K562 (cell line): ENCODE data around the gene EPPIN. TPM values are rescaled to one million over a fixed set of nuclear protein-coding genes. Genes with fewer than 3 reads are reported as not detected.

ENCODE experiments used
- ATAC-seq: fragments of 200-7000 bp; cut with Tn5 transposase; 3 replicates; pipeline ENCODE4 v1.9.1; 2020; ENCODE audit warnings: moderate library complexity
- BruUV-seq: library from RNA; stranded (reverse); fragments of 400-500 nt; replicated peaks from 2 replicates; lab custom pipeline; 2021; lab: Mats Ljungman, UMichigan
- CTCF ChIA-PET: fragments of 300-600 bp; formaldehyde crosslinking; extraction: SDS; loops from one replicate; lab custom pipeline; 2021; ENCODE audit warnings: low intra/inter-chr PET ratio; lab: Yijun Ruan, JAX
- POLR2A ChIA-PET: fragments of 300-600, 350-650 bp; sonication (Branson Sonifier 250); formaldehyde crosslinking; extraction: SDS; loops from one replicate; lab custom pipeline; 2021; ENCODE audit warnings: antibody characterized with exemption, inconsistent platforms; lab: Yijun Ruan, JAX
- DNase-seq, 4 experiments: peaks; one replicate each; pipeline versions ENCODE4 v3.0.0 to v3.0.0-alpha.2; 2011 to 2018; ENCODE audit warnings: low spot score in 3 of 4, mixed read lengths in 3 of 4; ENCODE audit errors: extremely low read depth in 1 of 4
- FAIRE-seq: peaks from 2 replicates; lab custom pipeline; 2011; peaks lifted over from hg19 to GRCh38; lab: Jason Lieb, UNC
- H2AFZ ChIP-seq: 2 replicates; pipeline ENCODE4 v1.6.0; 2011; ENCODE audit warnings: low read depth, low read length, control low read depth, inconsistent platforms
- H3K27ac ChIP-seq: fragments of 200-600 bp; 3 replicates; pipeline ENCODE4 v1.8.0; 2011; ENCODE audit warnings: low read depth, mild to moderate bottlenecking, control low read depth, inconsistent platforms, low read length, moderate library complexity, mixed read lengths; ENCODE audit errors: extremely low read depth
- H3K27me3 ChIP-seq, 2 experiments: fragments of 300-600 bp in 1 of 2; 2 replicates in 1 of 2; 3 replicates in 1 of 2; pipeline versions ENCODE4 v1.6.0 to v1.8.0; 2011; ENCODE audit warnings: inconsistent platforms in 2 of 2, low read length in 2 of 2, mild to moderate bottlenecking in 1 of 2, mixed read lengths in 1 of 2, moderate library complexity in 1 of 2; ENCODE audit not compliant: control insufficient read depth in 2 of 2, insufficient read depth in 2 of 2
- H3K36me3 ChIP-seq: fragments of 300-600 bp; 3 replicates; pipeline ENCODE4 v1.8.0; 2011; ENCODE audit warnings: mild to moderate bottlenecking, low read length, inconsistent platforms; ENCODE audit not compliant: control insufficient read depth, insufficient read depth
- H3K4me1 ChIP-seq, 2 experiments: fragments of 200-600 bp in 1 of 2; replicated peaks in 1 of 2; 2 replicates in 1 of 2; 3 replicates in 1 of 2; pipeline versions ENCODE4 v1.5.1 to v1.8.0; 2011; ENCODE audit warnings: inconsistent platforms in 2 of 2, low read length in 2 of 2, mild to moderate bottlenecking in 1 of 2, mixed read lengths in 1 of 2, moderate library complexity in 1 of 2; ENCODE audit not compliant: control insufficient read depth in 2 of 2, insufficient read depth in 2 of 2
- H3K4me2 ChIP-seq: 2 replicates; pipeline ENCODE4 v1.6.1; 2011; ENCODE audit warnings: low read length, control low read depth, inconsistent platforms, mixed read lengths; ENCODE audit not compliant: insufficient read depth
- H3K4me3 ChIP-seq: fragments of 200-600 bp; sonication (generic), shearing (Covaris generic); 2 replicates; pipeline ENCODE4 v1.5.1; 2016; ENCODE audit warnings: control low read depth, inconsistent platforms
- H3K79me2 ChIP-seq: fragments of 200-600 bp; 3 replicates; pipeline ENCODE4 v1.8.0; 2011; ENCODE audit warnings: low read length, inconsistent platforms; ENCODE audit not compliant: control insufficient read depth, insufficient read depth
- H3K9ac ChIP-seq, 2 experiments: 2 replicates each; pipeline versions ENCODE4 v1.6.0 to v1.6.1; 2011; ENCODE audit warnings: low read depth in 2 of 2, low read length in 2 of 2, control low read depth in 1 of 2, inconsistent platforms in 1 of 2, mild to moderate bottlenecking in 1 of 2, mixed read lengths in 1 of 2; ENCODE audit not compliant: insufficient read depth in 1 of 2
- H3K9me1 ChIP-seq: one replicate; pipeline ENCODE4 v1.6.0; 2011; ENCODE audit warnings: inconsistent platforms, mild to moderate bottlenecking, low read length, moderate library complexity; ENCODE audit not compliant: control insufficient read depth, insufficient read depth
- H3K9me3 ChIP-seq: replicated peaks from 2 replicates; pipeline ENCODE4 v1.5.1; 2011; ENCODE audit warnings: low read depth, low read length, inconsistent platforms; ENCODE audit not compliant: control insufficient read depth, insufficient read depth
- H4K20me1 ChIP-seq: replicated peaks from 2 replicates; pipeline ENCODE4 v1.6.1; 2011; ENCODE audit warnings: low read length, inconsistent platforms, mixed read lengths; ENCODE audit not compliant: control insufficient read depth, insufficient read depth
- E2F5 ChIP-seq: sonication (generic); formaldehyde crosslinking; IDR thresholded peaks from 2 replicates; pipeline ENCODE4 v1.8.0; 2022; ENCODE audit warnings: mild to moderate bottlenecking, missing genetic modification reagents
- NFIX ChIP-seq: fragments of 250-450 bp; sonication (Bioruptor Pico); IDR thresholded peaks from 2 replicates; pipeline ENCODE4 v1.4.0; 2020; ENCODE audit warnings: low read depth, mild to moderate bottlenecking, moderate library complexity
- PRDM10 ChIP-seq: fragments of 450-650 bp; IDR thresholded peaks from 2 replicates; pipeline ENCODE4 v1.6.1; 2018; ENCODE audit not compliant: partially characterized antibody
- RERE ChIP-seq: sonication (generic); formaldehyde crosslinking; IDR thresholded peaks from 2 replicates; pipeline ENCODE4 v1.8.0; 2023; ENCODE audit warnings: missing genetic modification reagents, mild to moderate bottlenecking, borderline replicate concordance
- THAP7 ChIP-seq: fragments of 250-450 bp; sonication (Bioruptor Pico); IDR thresholded peaks from 2 replicates; pipeline ENCODE4 v1.5.0; 2021
- WGBS: fragments of 100-300 bp; shearing (Covaris generic); methylation state at CpG from one replicate; pipeline ENCODE4 v1.1.6; 2016; ENCODE audit warnings: low coverage, mixed read lengths; ENCODE audit not compliant: insufficient coverage; ENCODE audit errors: missing lambda C conversion rate; 5-methylcytosine and 5-hydroxymethylcytosine counted together
- in situ Hi-C: fragments of 300-500 bp; cut with MboI; formaldehyde crosslinking; loops from 4 replicates; pipeline ENCODE4 v1.15.0; 2018; ENCODE audit warnings: inconsistent platforms, mixed read lengths
- intact Hi-C: fragments of 100-400 bp; cut with micrococcal nuclease; formaldehyde crosslinking; loops from 2 replicates; pipeline ENCODE4 v1.14.2; 2022
- polyA plus RNA-seq, 8 experiments: library from polyadenylated mRNA; depleted of rRNA in 4 of 8; stranded (reverse) in 5 of 8; unstranded in 3 of 8; fragments of >200 nt; fragmentation: Nextera tagmentation in 2 of 8; fragmentation: Illumina TruSeq in 1 of 8; extraction: Ambion mirVana in 2 of 8; extraction: Trizol in 1 of 8; gene quantifications; 2 replicates each; pipeline versions ENCODE4 v1.2.1 to v1.2.3, GENCODE V29; 2011 to 2014; ENCODE audit warnings: inconsistent platforms in 1 of 8, missing spikeins in 1 of 8
- total RNA-seq, 7 experiments: library from RNA; depleted of rRNA in 6 of 7; stranded (reverse); fragments of >200 nt in 6 of 7; fragmentation: Illumina TruSeq in 2 of 7; extraction: Trizol in 2 of 7; gene quantifications; 2 replicates each; pipeline versions ENCODE4 v1.2.1 to v1.2.3, GENCODE V29; 2011 to 2021; ENCODE audit warnings: low replicate concordance in 1 of 7

EPPIN gene
- total and polyA plus RNA-seq, 9 of the 15 experiments (the other 6 are each of a cell fraction or from before 2014, with no cell fraction given): not detected

- no TSS peak for BruUV-seq
- Histone ChIP-seq H3K4me1 (no peaks in the 10 kb centered on the region), H3K79me2 (no peaks in the 10 kb centered on the region)
- TF ChIP-seq NFIX (CRISPR knock-in tag) (no peak), PRDM10 (no peak), RERE (CRISPR knock-in tag) (no peak), E2F5 (CRISPR knock-in tag) (no peak), THAP7 (CRISPR knock-in tag) (no peak)
- TF ChIP-seq, all 486 proteins: peak for 0
- Histone ChIP-seq H3K27ac (no peak overlapping the region), H3K36me3 (no peaks in the 10 kb centered on the region), H3K27me3 (peaks cover 8 to 16% of the 10 kb centered on the region in 2 experiments; a peak in 3 of 5 replicates), H2AFZ (no peak overlapping the region), H3K9me1 (no peaks in the 10 kb centered on the region), H4K20me1 (no peaks in the 10 kb centered on the region), H3K9me3 (no peaks in the 10 kb centered on the region), H3K4me3 (no peak overlapping the region), H3K4me2 (no peak overlapping the region), H3K9ac (no peak overlapping the region)
- intact Hi-C loops (no loop called here), in situ Hi-C loops (no loop called here)
- CTCF ChIA-PET: no interaction called here
- ATAC-seq (no peak), DNase-seq (no peak), FAIRE-seq (no peak)
- 0% methylated on average over 1 of the region's 1 CpG for WGBS
- POLR2A ChIA-PET: interaction anchor here (0.8 kb wide), 1 partner anchor 14 kb away, joined by 3 read pairs; no protein-coding TSS in a partner anchor
These were observed 45.6 kb downstream of the EPPIN start for GRCh38 chr20:45501600-45501999.
